ENCODE results near the gene SLC66A2. TPM values are rescaled to one million over a fixed set of nuclear protein-coding genes. Genes with fewer than 3 reads are reported as not detected.

The SLC66A2 gene
- total RNA-seq, 1 experiment from 2014 or later = 37.7 TPM

GRCh38 chr18:79934311-79935097 is 16.9 kb downstream of the SLC66A2 start:
- DNase-seq (ENCODE audit: low read depth in 1 of 2, low spot score in 2 of 2) = no peak
- peaks cover 32% of the 10 kb centered on the region for H3K36me3 ChIP-seq
- H3K9me3 ChIP-seq (replicated peaks) = peaks cover 25% of the 10 kb centered on the region
- H3K4me3 ChIP-seq = no peak overlapping the region
- H3K27ac ChIP-seq = no peak overlapping the region
- H3K27me3 ChIP-seq (replicated peaks) = no peaks in the 10 kb centered on the region
- H3K4me1 ChIP-seq (replicated peaks) = no peaks in the 10 kb centered on the region

GRCh38 chr18:79933765-79934164 is 17.7 kb downstream of the SLC66A2 start:
- H3K36me3 ChIP-seq = peaks cover 33% of the 10 kb centered on the region
- DNase-seq (ENCODE audit: low read depth in 1 of 2, low spot score in 2 of 2) = no peak
- no peak overlapping the region for H3K27ac ChIP-seq
- H3K4me3 ChIP-seq = no peak overlapping the region
- H3K4me1 ChIP-seq (replicated peaks) = no peaks in the 10 kb centered on the region
- H3K9me3 ChIP-seq (replicated peaks) = peaks cover 33% of the 10 kb centered on the region
- no peaks in the 10 kb centered on the region for H3K27me3 ChIP-seq (replicated peaks)

- DNase-seq (ENCODE audit: low read depth in 1 of 2, low spot score in 2 of 2) = no peak
- H3K36me3 ChIP-seq = peaks cover 34% of the 10 kb centered on the region
- H3K27ac ChIP-seq = no peak overlapping the region
- no peaks in the 10 kb centered on the region for H3K27me3 ChIP-seq (replicated peaks)
- no peaks in the 10 kb centered on the region for H3K4me1 ChIP-seq (replicated peaks)
- no peak overlapping the region for H3K4me3 ChIP-seq
- H3K9me3 ChIP-seq (replicated peaks) = peaks cover 39% of the 10 kb centered on the region
These were observed 18.5 kb downstream of the SLC66A2 start for GRCh38 chr18:79932907-79933306.

- H3K4me1 ChIP-seq (replicated peaks) = no peaks in the 10 kb centered on the region
- no peak overlapping the region for H3K27ac ChIP-seq
- DNase-seq (ENCODE audit: low read depth in 1 of 2, low spot score in 2 of 2) = no peak
- no peaks in the 10 kb centered on the region for H3K27me3 ChIP-seq (replicated peaks)
- H3K4me3 ChIP-seq = no peak overlapping the region
- H3K9me3 ChIP-seq (replicated peaks) = peaks cover 38% of the 10 kb centered on the region
- H3K36me3 ChIP-seq = peaks cover 31% of the 10 kb centered on the region
These were observed 20.0 kb downstream of the SLC66A2 start for GRCh38 chr18:79931475-79931874.

- H3K27ac ChIP-seq = no peak overlapping the region
- DNase-seq (ENCODE audit: low read depth in 1 of 2, low spot score in 2 of 2) = no peak
- no peak overlapping the region for H3K4me3 ChIP-seq
- H3K9me3 ChIP-seq (replicated peaks) = peaks cover 30% of the 10 kb centered on the region
- H3K36me3 ChIP-seq = peaks cover 24% of the 10 kb centered on the region
- no peaks in the 10 kb centered on the region for H3K4me1 ChIP-seq (replicated peaks)
- H3K27me3 ChIP-seq (replicated peaks) = no peaks in the 10 kb centered on the region
These were observed 21.3 kb downstream of the SLC66A2 start for GRCh38 chr18:79930020-79930642.

- Histone ChIP-seq H3K9me3 (replicated peaks) (peaks cover 30% of the 10 kb centered on the region), H3K4me3 (no peak overlapping the region), H3K27me3 (replicated peaks) (no peaks in the 10 kb centered on the region), H3K36me3 (peaks cover 18% of the 10 kb centered on the region), H3K27ac (no peak overlapping the region), H3K4me1 (replicated peaks) (no peaks in the 10 kb centered on the region)
- no peak for DNase-seq (ENCODE audit: low read depth in 1 of 2, low spot score in 2 of 2)
These were observed 22.9 kb downstream of the SLC66A2 start for GRCh38 chr18:79928563-79928960.

- Histone ChIP-seq H3K27me3 (replicated peaks) (no peaks in the 10 kb centered on the region), H3K4me1 (replicated peaks) (no peaks in the 10 kb centered on the region), H3K36me3 (peaks cover 20% of the 10 kb centered on the region), H3K9me3 (replicated peaks) (peaks cover 30% of the 10 kb centered on the region), H3K27ac (no peak overlapping the region), H3K4me3 (no peak overlapping the region)
- peak in 1 of 2 experiments; percentile 33 for DNase-seq (ENCODE audit: low read depth in 1 of 2, low spot score in 2 of 2)
These were observed 23.6 kb downstream of the SLC66A2 start for GRCh38 chr18:79927607-79928562.

- no peaks in the 10 kb centered on the region for H3K27me3 ChIP-seq (replicated peaks)
- no peak overlapping the region for H3K27ac ChIP-seq
- DNase-seq (ENCODE audit: low read depth in 1 of 2, low spot score in 2 of 2) = peak in 1 of 2 experiments; percentile 36
- peaks cover 28% of the 10 kb centered on the region for H3K9me3 ChIP-seq (replicated peaks)
- H3K4me3 ChIP-seq = no peak overlapping the region
- H3K36me3 ChIP-seq = peaks cover 20% of the 10 kb centered on the region
- no peaks in the 10 kb centered on the region for H3K4me1 ChIP-seq (replicated peaks)
These were observed 24.5 kb downstream of the SLC66A2 start for GRCh38 chr18:79926715-79927606.

GRCh38 chr18:79926306-79926705 is 25.1 kb downstream of the SLC66A2 start:
- H3K4me3 ChIP-seq = no peak overlapping the region
- peaks cover 26% of the 10 kb centered on the region for H3K9me3 ChIP-seq (replicated peaks)
- H3K4me1 ChIP-seq (replicated peaks) = no peaks in the 10 kb centered on the region
- no peak overlapping the region for H3K27ac ChIP-seq
- no peak for DNase-seq (ENCODE audit: low read depth in 1 of 2, low spot score in 2 of 2)
- H3K36me3 ChIP-seq = peaks cover 20% of the 10 kb centered on the region
- no peaks in the 10 kb centered on the region for H3K27me3 ChIP-seq (replicated peaks)

GRCh38 chr18:79924814-79925731 is 26.4 kb downstream of the SLC66A2 start:
- no peak overlapping the region for H3K4me3 ChIP-seq
- H3K9me3 ChIP-seq (replicated peaks) = peaks cover 25% of the 10 kb centered on the region
- no peaks in the 10 kb centered on the region for H3K4me1 ChIP-seq (replicated peaks)
- H3K27me3 ChIP-seq (replicated peaks) = no peaks in the 10 kb centered on the region
- no peak overlapping the region for H3K27ac ChIP-seq
- H3K36me3 ChIP-seq = peaks cover 20% of the 10 kb centered on the region
- peak in 1 of 2 experiments; percentile 32 for DNase-seq (ENCODE audit: low read depth in 1 of 2, low spot score in 2 of 2)

- H3K4me3 ChIP-seq = no peak overlapping the region
- H3K9me3 ChIP-seq (replicated peaks) = peaks cover 15% of the 10 kb centered on the region
- peaks cover 12% of the 10 kb centered on the region for H3K36me3 ChIP-seq
- no peaks in the 10 kb centered on the region for H3K4me1 ChIP-seq (replicated peaks)
- H3K27ac ChIP-seq = no peak overlapping the region
- DNase-seq (ENCODE audit: low read depth in 1 of 2, low spot score in 2 of 2) = no peak
- no peaks in the 10 kb centered on the region for H3K27me3 ChIP-seq (replicated peaks)
These were observed 27.4 kb downstream of the SLC66A2 start for GRCh38 chr18:79923896-79924585.

GRCh38 chr18:79922971-79923411 is 28.5 kb downstream of the SLC66A2 start:
- Histone ChIP-seq H3K4me3 (no peak overlapping the region), H3K9me3 (replicated peaks) (peaks cover 13% of the 10 kb centered on the region), H3K4me1 (replicated peaks) (no peaks in the 10 kb centered on the region), H3K36me3 (peaks cover 17% of the 10 kb centered on the region), H3K27me3 (replicated peaks) (no peaks in the 10 kb centered on the region), H3K27ac (no peak overlapping the region)
- DNase-seq (ENCODE audit: low read depth in 1 of 2, low spot score in 2 of 2) = peak in 1 of 2 experiments; percentile 34
